K562 (cell line): ENCODE data around the gene TYW5. TPM values are rescaled to one million over a fixed set of nuclear protein-coding genes. Genes with fewer than 3 reads are reported as not detected.

Experiments used
- ATAC-seq: fragments of 200-7000 bp; cut with Tn5 transposase; 3 replicates; pipeline ENCODE4 v1.9.1; 2020; ENCODE audit warnings: moderate library complexity
- BruUV-seq: library from RNA; stranded (reverse); fragments of 400-500 nt; replicated peaks from 2 replicates; lab custom pipeline; 2021; lab: Mats Ljungman, UMichigan
- CTCF ChIA-PET: fragments of 300-600 bp; formaldehyde crosslinking; extraction: SDS; loops from one replicate; lab custom pipeline; 2021; ENCODE audit warnings: low intra/inter-chr PET ratio; lab: Yijun Ruan, JAX
- POLR2A ChIA-PET: fragments of 300-600, 350-650 bp; sonication (Branson Sonifier 250); formaldehyde crosslinking; extraction: SDS; loops from one replicate; lab custom pipeline; 2021; ENCODE audit warnings: antibody characterized with exemption, inconsistent platforms; lab: Yijun Ruan, JAX
- DNase-seq, 4 experiments: peaks; one replicate each; pipeline versions ENCODE4 v3.0.0 to v3.0.0-alpha.2; 2011 to 2018; ENCODE audit warnings: low spot score in 3 of 4, mixed read lengths in 3 of 4; ENCODE audit errors: extremely low read depth in 1 of 4
- FAIRE-seq: peaks from 2 replicates; lab custom pipeline; 2011; peaks lifted over from hg19 to GRCh38; lab: Jason Lieb, UNC
- H2AFZ ChIP-seq: 2 replicates; pipeline ENCODE4 v1.6.0; 2011; ENCODE audit warnings: low read depth, low read length, control low read depth, inconsistent platforms
- H3K27ac ChIP-seq: fragments of 200-600 bp; 3 replicates; pipeline ENCODE4 v1.8.0; 2011; ENCODE audit warnings: low read depth, mild to moderate bottlenecking, control low read depth, inconsistent platforms, low read length, moderate library complexity, mixed read lengths; ENCODE audit errors: extremely low read depth
- H3K27me3 ChIP-seq, 2 experiments: fragments of 300-600 bp in 1 of 2; 2 replicates in 1 of 2; 3 replicates in 1 of 2; pipeline versions ENCODE4 v1.6.0 to v1.8.0; 2011; ENCODE audit warnings: inconsistent platforms in 2 of 2, low read length in 2 of 2, mild to moderate bottlenecking in 1 of 2, mixed read lengths in 1 of 2, moderate library complexity in 1 of 2; ENCODE audit not compliant: control insufficient read depth in 2 of 2, insufficient read depth in 2 of 2
- H3K36me3 ChIP-seq: fragments of 300-600 bp; 3 replicates; pipeline ENCODE4 v1.8.0; 2011; ENCODE audit warnings: mild to moderate bottlenecking, low read length, inconsistent platforms; ENCODE audit not compliant: control insufficient read depth, insufficient read depth
- H3K4me1 ChIP-seq, 2 experiments: fragments of 200-600 bp in 1 of 2; replicated peaks in 1 of 2; 2 replicates in 1 of 2; 3 replicates in 1 of 2; pipeline versions ENCODE4 v1.5.1 to v1.8.0; 2011; ENCODE audit warnings: inconsistent platforms in 2 of 2, low read length in 2 of 2, mild to moderate bottlenecking in 1 of 2, mixed read lengths in 1 of 2, moderate library complexity in 1 of 2; ENCODE audit not compliant: control insufficient read depth in 2 of 2, insufficient read depth in 2 of 2
- H3K4me2 ChIP-seq: 2 replicates; pipeline ENCODE4 v1.6.1; 2011; ENCODE audit warnings: low read length, control low read depth, inconsistent platforms, mixed read lengths; ENCODE audit not compliant: insufficient read depth
- H3K4me3 ChIP-seq: fragments of 200-600 bp; sonication (generic), shearing (Covaris generic); 2 replicates; pipeline ENCODE4 v1.5.1; 2016; ENCODE audit warnings: control low read depth, inconsistent platforms
- H3K79me2 ChIP-seq: fragments of 200-600 bp; 3 replicates; pipeline ENCODE4 v1.8.0; 2011; ENCODE audit warnings: low read length, inconsistent platforms; ENCODE audit not compliant: control insufficient read depth, insufficient read depth
- H3K9ac ChIP-seq, 2 experiments: 2 replicates each; pipeline versions ENCODE4 v1.6.0 to v1.6.1; 2011; ENCODE audit warnings: low read depth in 2 of 2, low read length in 2 of 2, control low read depth in 1 of 2, inconsistent platforms in 1 of 2, mild to moderate bottlenecking in 1 of 2, mixed read lengths in 1 of 2; ENCODE audit not compliant: insufficient read depth in 1 of 2
- H3K9me1 ChIP-seq: one replicate; pipeline ENCODE4 v1.6.0; 2011; ENCODE audit warnings: inconsistent platforms, mild to moderate bottlenecking, low read length, moderate library complexity; ENCODE audit not compliant: control insufficient read depth, insufficient read depth
- H3K9me3 ChIP-seq: replicated peaks from 2 replicates; pipeline ENCODE4 v1.5.1; 2011; ENCODE audit warnings: low read depth, low read length, inconsistent platforms; ENCODE audit not compliant: control insufficient read depth, insufficient read depth
- H4K20me1 ChIP-seq: replicated peaks from 2 replicates; pipeline ENCODE4 v1.6.1; 2011; ENCODE audit warnings: low read length, inconsistent platforms, mixed read lengths; ENCODE audit not compliant: control insufficient read depth, insufficient read depth
- CEBPG ChIP-seq, 3 experiments: fragments of 200-800 bp in 1 of 3; sonication (Bioruptor generic) in 1 of 3; sonication (generic) in 1 of 3; formaldehyde crosslinking in 1 of 3; IDR thresholded peaks in 2 of 3; conservative IDR thresholded peaks in 1 of 3; 2 replicates each; pipeline versions ENCODE4 v1.6.1 to v1.8.0; 2016 to 2022; ENCODE audit warnings: missing compliant biosample characterization in 2 of 3, missing genetic modification characterization in 2 of 3, mild to moderate bottlenecking in 1 of 3, missing genetic modification reagents in 1 of 3
- E2F5 ChIP-seq: sonication (generic); formaldehyde crosslinking; IDR thresholded peaks from 2 replicates; pipeline ENCODE4 v1.8.0; 2022; ENCODE audit warnings: mild to moderate bottlenecking, missing genetic modification reagents
- HMG20B ChIP-seq: fragments of 250-450 bp; sonication (Bioruptor Pico); IDR thresholded peaks from 2 replicates; pipeline ENCODE4 v1.5.0; 2021; ENCODE audit warnings: mild to moderate bottlenecking
- MECOM ChIP-seq: fragments of 250-450 bp; sonication (Bioruptor Pico); IDR thresholded peaks from 2 replicates; pipeline ENCODE4 v1.8.0; 2022; ENCODE audit warnings: inconsistent platforms
- NFE2L1 ChIP-seq: fragments of 450-650 bp; IDR thresholded peaks from 2 replicates; pipeline ENCODE4 v1.6.1; 2016; ENCODE audit warnings: missing genetic modification characterization, low read depth, mild to moderate bottlenecking, missing compliant biosample characterization, moderate library complexity, borderline replicate concordance
- PCBP2 ChIP-seq: fragments of 200-400 bp; formaldehyde crosslinking; IDR thresholded peaks from 2 replicates; pipeline ENCODE4 v1.6.1; 2018; ENCODE audit warnings: low read length, low read depth, mild to moderate bottlenecking, moderate library complexity; ENCODE audit not compliant: poor library complexity, severe bottlenecking
- POLR2H ChIP-seq: IDR thresholded peaks from 2 replicates; pipeline ENCODE4 v1.6.1; 2016; ENCODE audit warnings: missing genetic modification characterization, low read depth, mild to moderate bottlenecking, control low read depth, missing compliant biosample characterization, moderate library complexity
- RNF2 ChIP-seq: sonication (generic); IDR thresholded peaks from 2 replicates; pipeline ENCODE4 v1.6.1; 2016
- TARDBP ChIP-seq: fragments of 450-650 bp; IDR thresholded peaks from 2 replicates; pipeline ENCODE4 v1.6.1; 2016
- TCFL5 ChIP-seq: fragments of 250-450 bp; sonication (Bioruptor Pico); conservative IDR thresholded peaks from 2 replicates; pipeline ENCODE4 v1.6.1; 2021; ENCODE audit warnings: mild to moderate bottlenecking, moderate library complexity, matching md5 sums
- ZBTB33 ChIP-seq: sonication (generic); formaldehyde crosslinking; IDR thresholded peaks from 2 replicates; pipeline ENCODE4 v1.8.1; 2023; ENCODE audit warnings: mild to moderate bottlenecking, missing genetic modification reagents
- ZNF184 ChIP-seq: sonication (generic); formaldehyde crosslinking; IDR thresholded peaks from 2 replicates; pipeline ENCODE4 v1.5.0; 2020; ENCODE audit warnings: missing genetic modification reagents
- ZNF398 ChIP-seq: fragments of 250-450 bp; sonication (Bioruptor Pico); IDR thresholded peaks from 2 replicates; pipeline ENCODE4 v1.8.0; 2021; ENCODE audit warnings: moderate library complexity, mild to moderate bottlenecking, inconsistent platforms
- ZNF444 ChIP-seq: fragments of 250-450 bp; sonication (Bioruptor Pico); IDR thresholded peaks from 2 replicates; pipeline ENCODE4 v1.4.0; 2020; ENCODE audit warnings: mild to moderate bottlenecking, moderate library complexity
- WGBS: fragments of 100-300 bp; shearing (Covaris generic); methylation state at CpG from one replicate; pipeline ENCODE4 v1.1.6; 2016; ENCODE audit warnings: low coverage, mixed read lengths; ENCODE audit not compliant: insufficient coverage; ENCODE audit errors: missing lambda C conversion rate; 5-methylcytosine and 5-hydroxymethylcytosine counted together
- in situ Hi-C: fragments of 300-500 bp; cut with MboI; formaldehyde crosslinking; loops from 4 replicates; pipeline ENCODE4 v1.15.0; 2018; ENCODE audit warnings: inconsistent platforms, mixed read lengths
- intact Hi-C: fragments of 100-400 bp; cut with micrococcal nuclease; formaldehyde crosslinking; loops from 2 replicates; pipeline ENCODE4 v1.14.2; 2022
- polyA plus RNA-seq, 8 experiments: library from polyadenylated mRNA; depleted of rRNA in 4 of 8; stranded (reverse) in 5 of 8; unstranded in 3 of 8; fragments of >200 nt; fragmentation: Nextera tagmentation in 2 of 8; fragmentation: Illumina TruSeq in 1 of 8; extraction: Ambion mirVana in 2 of 8; extraction: Trizol in 1 of 8; gene quantifications; 2 replicates each; pipeline versions ENCODE4 v1.2.1 to v1.2.3, GENCODE V29; 2011 to 2014; ENCODE audit warnings: inconsistent platforms in 1 of 8, missing spikeins in 1 of 8
- total RNA-seq, 7 experiments: library from RNA; depleted of rRNA in 6 of 7; stranded (reverse); fragments of >200 nt in 6 of 7; fragmentation: Illumina TruSeq in 2 of 7; extraction: Trizol in 2 of 7; gene quantifications; 2 replicates each; pipeline versions ENCODE4 v1.2.1 to v1.2.3, GENCODE V29; 2011 to 2021; ENCODE audit warnings: low replicate concordance in 1 of 7

Gene TYW5
- total and polyA plus RNA-seq, 9 of the 15 experiments (the other 6 are each of a cell fraction or from before 2014, with no cell fraction given), result 3.6 to 7.7 (median 4.6) TPM

- TF ChIP-seq ZNF398 (CRISPR knock-in tag) (no peak), ZNF444 (CRISPR knock-in tag) (no peak), RNF2 (no peak), TCFL5 (CRISPR knock-in tag) (no peak), PCBP2 (no peak), TARDBP (no peak), HMG20B (CRISPR knock-in tag) (no peak), ZBTB33 (CRISPR knock-in tag) (no peak)
These were observed 26.7 kb downstream of the TYW5 start (continued) for GRCh38 chr2:199928626-199929025.

- intact Hi-C loops, result no loop called here
- WGBS, result 9% methylated on average over 2 of the region's 2 CpGs
- Histone ChIP-seq H3K79me2 (peaks cover 33% of the 10 kb centered on the region), H3K4me3 (no peak overlapping the region), H2AFZ (no peak overlapping the region), H3K4me2 (no peak overlapping the region), H3K27me3 (no peaks in the 10 kb centered on the region), H3K9ac (no peak overlapping the region), H3K9me3 (no peaks in the 10 kb centered on the region), H3K36me3 (peaks cover 75% of the 10 kb centered on the region), H3K9me1 (no peaks in the 10 kb centered on the region), H4K20me1 (no peaks in the 10 kb centered on the region), H3K27ac (no peak overlapping the region), H3K4me1 (no peaks in the 10 kb centered on the region)
- no peak for FAIRE-seq
- ChIA-PET CTCF (no interaction called here), POLR2A (no interaction called here)
- in situ Hi-C loops, result no loop called here
- no peak for DNase-seq
- BruUV-seq, result no TSS peak
- no peak for ATAC-seq
- TF ChIP-seq E2F5 (CRISPR knock-in tag) (no peak), NFE2L1 (tag) (no peak), MECOM (CRISPR knock-in tag) (no peak), CEBPG (CRISPR knock-in tag; IDR thresholded peaks at IDR 0.05) (no peak), CEBPG (tag; conservative IDR thresholded peaks at IDR 0.05 in 1 of 2, IDR thresholded peaks at IDR 0.05 in 1 of 2) (no peak), POLR2H (tag) (no peak), ZNF184 (CRISPR knock-in tag) (no peak), PCBP2 (no peak)
These were observed 27.1 kb downstream of the TYW5 start for GRCh38 chr2:199928226-199928625.
